Adrenal gland (tissue), 5 donors: ENCODE data around the gene DBF4.

ENCODE experiments used
- POLR2A ChIP-seq, 2 donors: fragments of 450-650 bp; IDR thresholded peaks; one replicate each; pipeline ENCODE4 v1.6.1; 2017; ENCODE audit warnings: antibody characterized with exemption in 2 of 2, mild to moderate bottlenecking in 2 of 2, moderate library complexity in 1 of 2
- TF ChIP-seq, protein P1 (sequence below), 6 experiments: fragments of 450-650 bp in 4 of 6; fragments of 200-600 bp in 2 of 6; sonication (generic) in 1 of 6; IDR thresholded peaks; 1 replicate in 5 of 6; 2 replicates in 1 of 6; pipeline versions ENCODE4 v1.5.1 to v1.8.0; 2016 to 2021; ENCODE audit warnings: antibody characterized with exemption in 6 of 6, mild to moderate bottlenecking in 2 of 6, moderate library complexity in 1 of 6
- donor health status: DM: no; HTN: no; CAD: no.

DNA sequence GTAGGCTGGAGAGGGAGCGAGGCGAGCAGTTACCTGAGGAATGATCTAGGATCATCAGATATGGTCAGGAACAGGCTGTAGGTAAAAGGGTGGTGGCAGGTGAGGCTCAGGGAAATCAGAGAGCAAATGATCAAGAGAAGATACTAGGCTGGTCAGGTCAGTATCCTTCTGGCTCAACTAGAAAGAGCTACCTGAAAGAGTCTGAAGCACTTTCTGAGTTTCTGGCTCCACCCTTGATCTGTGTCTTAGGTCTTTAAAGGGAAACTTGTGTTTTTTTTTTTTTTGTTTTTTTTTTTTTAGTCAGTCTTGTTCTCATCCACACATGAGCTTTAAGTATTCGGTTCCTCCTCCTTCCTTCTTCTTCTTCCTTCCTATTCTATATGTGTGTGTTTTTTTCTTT is 68.3 kb downstream of the DBF4 start:
- TF ChIP-seq, protein P1, sequence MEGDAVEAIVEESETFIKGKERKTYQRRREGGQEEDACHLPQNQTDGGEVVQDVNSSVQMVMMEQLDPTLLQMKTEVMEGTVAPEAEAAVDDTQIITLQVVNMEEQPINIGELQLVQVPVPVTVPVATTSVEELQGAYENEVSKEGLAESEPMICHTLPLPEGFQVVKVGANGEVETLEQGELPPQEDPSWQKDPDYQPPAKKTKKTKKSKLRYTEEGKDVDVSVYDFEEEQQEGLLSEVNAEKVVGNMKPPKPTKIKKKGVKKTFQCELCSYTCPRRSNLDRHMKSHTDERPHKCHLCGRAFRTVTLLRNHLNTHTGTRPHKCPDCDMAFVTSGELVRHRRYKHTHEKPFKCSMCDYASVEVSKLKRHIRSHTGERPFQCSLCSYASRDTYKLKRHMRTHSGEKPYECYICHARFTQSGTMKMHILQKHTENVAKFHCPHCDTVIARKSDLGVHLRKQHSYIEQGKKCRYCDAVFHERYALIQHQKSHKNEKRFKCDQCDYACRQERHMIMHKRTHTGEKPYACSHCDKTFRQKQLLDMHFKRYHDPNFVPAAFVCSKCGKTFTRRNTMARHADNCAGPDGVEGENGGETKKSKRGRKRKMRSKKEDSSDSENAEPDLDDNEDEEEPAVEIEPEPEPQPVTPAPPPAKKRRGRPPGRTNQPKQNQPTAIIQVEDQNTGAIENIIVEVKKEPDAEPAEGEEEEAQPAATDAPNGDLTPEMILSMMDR (IDR thresholded peaks at IDR 0.05): no peak
- no peak for TF ChIP-seq POLR2A (IDR thresholded peaks at IDR 0.05)
